OCI-LY1 (cell line): ENCODE measurements around the gene EVI2B.
"Not testable (repeated sequence)": the region's sequence is repeated elsewhere in the genome, so short reads cannot be mapped to it uniquely, and the experiment has no call there.

Source experiments
- H2AFZ ChIP-seq: fragments of 200-600 bp; sonication (generic), shearing (Covaris generic); 2 replicates; pipeline ENCODE4 v1.6.0; 2014; ENCODE audit warnings: antibody characterized with exemption, mild to moderate bottlenecking, low read length
- H3F3A ChIP-seq: fragments of 200-600 bp; sonication (generic), shearing (Covaris generic); 2 replicates; pipeline ENCODE4 v1.6.0; 2014; ENCODE audit warnings: mild to moderate bottlenecking, antibody characterized with exemption, low read length, moderate library complexity; ENCODE audit not compliant: insufficient read depth
- H3K27ac ChIP-seq: fragments of 200-600 bp; sonication (generic); 2 replicates; pipeline ENCODE4 v1.5.1; 2014; ENCODE audit warnings: low read length, mixed run types, mild to moderate bottlenecking, low read depth; ENCODE audit not compliant: poor library complexity, severe bottlenecking
- H3K27me3 ChIP-seq: fragments of 200-600 bp; sonication (generic); 2 replicates; pipeline ENCODE4 v1.6.0; 2014; ENCODE audit warnings: antibody characterized with exemption, mild to moderate bottlenecking, low read length, moderate library complexity; ENCODE audit not compliant: insufficient read depth
- H3K36me3 ChIP-seq: fragments of 200-600 bp; sonication (generic); 2 replicates; pipeline ENCODE4 v1.6.1; 2014; ENCODE audit warnings: mild to moderate bottlenecking, antibody characterized with exemption, low read length, moderate library complexity, mixed read lengths; ENCODE audit not compliant: insufficient read depth
- H3K4me1 ChIP-seq: fragments of 200-600 bp; sonication (generic); 2 replicates; pipeline ENCODE4 v1.5.1; 2014; ENCODE audit warnings: mild to moderate bottlenecking, low read length, moderate library complexity; ENCODE audit not compliant: insufficient read depth, severe bottlenecking
- H3K4me2 ChIP-seq: fragments of 200-600 bp; sonication (generic), shearing (Covaris generic); 2 replicates; pipeline ENCODE4 v1.6.1; 2014; ENCODE audit warnings: low read length
- H3K4me3 ChIP-seq: fragments of 200-600 bp; sonication (generic); 2 replicates; pipeline ENCODE4 v1.5.1; 2014; ENCODE audit warnings: low read length, low read depth, mild to moderate bottlenecking, mixed read lengths; ENCODE audit not compliant: poor library complexity, severe bottlenecking
- H3K79me2 ChIP-seq: fragments of 200-600 bp; shearing (Covaris generic); 2 replicates; pipeline ENCODE4 v1.6.1; 2016; ENCODE audit warnings: mixed run types, low read length, mixed read lengths; ENCODE audit not compliant: insufficient read depth
- H3K9ac ChIP-seq: fragments of 200-600 bp; sonication (generic), shearing (Covaris generic); 2 replicates; pipeline ENCODE4 v1.6.1; 2014; ENCODE audit warnings: mild to moderate bottlenecking, low read length, mixed read lengths
- H3K9me2 ChIP-seq: fragments of 200-600 bp; sonication (generic), shearing (Covaris generic); 2 replicates; pipeline ENCODE4 v1.6.1; 2014; ENCODE audit warnings: low read depth, mild to moderate bottlenecking, low read length, mixed read lengths
- H3K9me3 ChIP-seq: fragments of 200-600 bp; shearing (Covaris generic); 2 replicates; pipeline ENCODE4 v1.6.1; 2014; ENCODE audit warnings: low read length, mixed read lengths
- H4K20me1 ChIP-seq: fragments of 200-600 bp; sonication (generic), shearing (Covaris generic); 2 replicates; pipeline ENCODE4 v1.6.0; 2016; ENCODE audit warnings: mild to moderate bottlenecking, low read length; ENCODE audit not compliant: insufficient read depth
- EZH2 ChIP-seq: fragments of 200-600 bp; sonication (generic), shearing (Covaris generic); IDR thresholded peaks from 2 replicates; pipeline ENCODE4 v1.8.0; 2017; ENCODE audit warnings: borderline replicate concordance, mixed run types, mild to moderate bottlenecking, antibody characterized with exemption, low read length, moderate library complexity, mixed read lengths
- TF ChIP-seq, protein P1 (sequence below): fragments of 200-600 bp; sonication (generic), shearing (Covaris generic); IDR thresholded peaks from 2 replicates; pipeline ENCODE4 v1.5.1; 2017; ENCODE audit warnings: mild to moderate bottlenecking, antibody characterized with exemption, low read length, moderate library complexity, mixed read lengths

The EVI2B gene

GRCh38 chr17:31293581-31293980 lies 20.3 kb downstream of the EVI2B start:
- Histone ChIP-seq H3K4me1 (peaks cover 8% of the 10 kb centered on the region), H3K9me3 (no peaks in the 10 kb centered on the region), H3F3A (no peaks in the 10 kb centered on the region), H3K36me3 (no peaks in the 10 kb centered on the region), H3K9me2 (no peaks in the 10 kb centered on the region), H3K79me2 (no peaks in the 10 kb centered on the region), H3K9ac (no peak overlapping the region), H3K27me3 (no peaks in the 10 kb centered on the region), H4K20me1 (no peaks in the 10 kb centered on the region), H2AFZ (no peak overlapping the region), H3K4me2 (no peak overlapping the region), H3K4me3 (no peak overlapping the region), H3K27ac (no peak overlapping the region)
- no peak for TF ChIP-seq EZH2
- TF ChIP-seq, protein P1, sequence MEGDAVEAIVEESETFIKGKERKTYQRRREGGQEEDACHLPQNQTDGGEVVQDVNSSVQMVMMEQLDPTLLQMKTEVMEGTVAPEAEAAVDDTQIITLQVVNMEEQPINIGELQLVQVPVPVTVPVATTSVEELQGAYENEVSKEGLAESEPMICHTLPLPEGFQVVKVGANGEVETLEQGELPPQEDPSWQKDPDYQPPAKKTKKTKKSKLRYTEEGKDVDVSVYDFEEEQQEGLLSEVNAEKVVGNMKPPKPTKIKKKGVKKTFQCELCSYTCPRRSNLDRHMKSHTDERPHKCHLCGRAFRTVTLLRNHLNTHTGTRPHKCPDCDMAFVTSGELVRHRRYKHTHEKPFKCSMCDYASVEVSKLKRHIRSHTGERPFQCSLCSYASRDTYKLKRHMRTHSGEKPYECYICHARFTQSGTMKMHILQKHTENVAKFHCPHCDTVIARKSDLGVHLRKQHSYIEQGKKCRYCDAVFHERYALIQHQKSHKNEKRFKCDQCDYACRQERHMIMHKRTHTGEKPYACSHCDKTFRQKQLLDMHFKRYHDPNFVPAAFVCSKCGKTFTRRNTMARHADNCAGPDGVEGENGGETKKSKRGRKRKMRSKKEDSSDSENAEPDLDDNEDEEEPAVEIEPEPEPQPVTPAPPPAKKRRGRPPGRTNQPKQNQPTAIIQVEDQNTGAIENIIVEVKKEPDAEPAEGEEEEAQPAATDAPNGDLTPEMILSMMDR, result no peak

DNA sequence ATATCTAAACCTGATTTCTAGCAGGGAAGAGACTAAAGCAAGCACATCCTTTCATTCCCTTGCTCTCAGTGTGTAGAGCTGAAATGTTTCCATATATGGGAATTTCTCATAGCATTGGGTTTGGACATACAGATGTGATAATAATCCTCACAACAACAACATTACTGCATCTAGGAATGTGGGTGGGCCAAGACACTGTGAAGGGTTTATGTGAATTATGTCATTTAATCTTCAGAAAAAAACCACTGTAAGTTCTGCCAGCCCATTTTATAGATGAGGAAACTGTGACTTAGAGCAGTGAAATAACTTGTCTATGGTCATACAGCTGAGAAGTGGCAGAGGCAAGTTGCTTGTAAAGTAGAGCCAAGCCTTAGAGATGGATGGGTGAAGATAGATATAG lies 22.0 kb downstream of the EVI2B start:
- no peak overlapping the region for H3K4me3 ChIP-seq
- no peaks in the 10 kb centered on the region for H3F3A ChIP-seq
- no peaks in the 10 kb centered on the region for H3K9me2 ChIP-seq
- no peak overlapping the region for H3K4me2 ChIP-seq
- H3K36me3 ChIP-seq, result no peaks in the 10 kb centered on the region
- no peaks in the 10 kb centered on the region for H3K27me3 ChIP-seq
- no peaks in the 10 kb centered on the region for H3K79me2 ChIP-seq
- no peak for TF ChIP-seq EZH2
- TF ChIP-seq, protein P1, result no peak
- no peaks in the 10 kb centered on the region for H3K9me3 ChIP-seq
- no peak overlapping the region for H2AFZ ChIP-seq
- H3K27ac ChIP-seq, result no peak overlapping the region
- no peaks in the 10 kb centered on the region for H4K20me1 ChIP-seq
- H3K4me1 ChIP-seq, result peaks cover 8% of the 10 kb centered on the region
- H3K9ac ChIP-seq, result no peak overlapping the region

DNA sequence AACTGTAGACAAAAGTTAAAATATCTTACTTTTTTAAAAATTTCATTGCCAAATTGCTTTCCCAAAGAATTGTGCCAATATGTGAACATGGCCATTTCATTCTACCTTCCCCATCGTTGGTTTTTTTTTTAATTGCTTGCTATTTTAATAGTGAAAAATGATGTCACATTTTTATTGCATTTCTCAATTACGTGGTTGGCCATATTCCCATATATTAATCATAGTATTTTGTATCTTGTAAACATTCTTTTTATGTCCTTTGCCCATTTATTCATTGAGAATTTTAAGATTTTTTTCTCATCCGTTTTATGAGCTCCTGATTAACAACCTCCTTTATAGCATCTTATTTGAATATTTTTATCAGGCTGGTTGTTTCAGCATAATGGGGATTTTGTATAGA lies 24.1 kb downstream of the EVI2B start:
- H4K20me1 ChIP-seq, result no peaks in the 10 kb centered on the region
- H3K27ac ChIP-seq, result no peak overlapping the region
- H3K4me1 ChIP-seq, result peaks cover 8% of the 10 kb centered on the region
- no peak overlapping the region for H3K4me3 ChIP-seq
- H3K36me3 ChIP-seq, result no peaks in the 10 kb centered on the region
- H3K79me2 ChIP-seq, result no peaks in the 10 kb centered on the region
- no peak overlapping the region for H3K9ac ChIP-seq
- H3K9me3 ChIP-seq, result no peaks in the 10 kb centered on the region
- H3K9me2 ChIP-seq, result no peaks in the 10 kb centered on the region
- no peaks in the 10 kb centered on the region for H3K27me3 ChIP-seq
- no peak overlapping the region for H3K4me2 ChIP-seq
- H3F3A ChIP-seq, result no peaks in the 10 kb centered on the region; the same call in 1 of the 2 replicates
- no peak for TF ChIP-seq EZH2
- TF ChIP-seq, protein P1, result no peak
- H2AFZ ChIP-seq, result no peak overlapping the region

DNA sequence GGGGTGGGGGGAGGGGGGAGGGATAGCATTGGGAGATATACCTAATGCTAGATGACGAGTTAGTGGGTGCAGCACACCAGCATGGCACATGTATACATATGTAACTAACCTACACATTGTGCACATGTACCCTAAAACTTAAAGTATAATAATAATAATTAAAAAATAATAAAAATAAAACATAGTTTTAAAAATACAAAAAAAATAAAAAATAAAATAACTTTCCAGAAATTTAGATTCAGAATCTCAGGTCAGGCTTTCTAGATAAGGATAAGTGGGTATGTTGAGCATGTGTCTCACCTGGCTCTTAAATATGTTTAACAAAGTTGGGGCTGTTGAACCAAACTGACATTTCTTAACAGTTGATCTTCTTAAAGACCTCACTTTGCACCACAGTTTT lies 25.9 kb downstream of the EVI2B start:
- not testable (repeated sequence) for H2AFZ ChIP-seq, H3K4me2 ChIP-seq, H3K9ac ChIP-seq, H3K4me1 ChIP-seq, H3K9me3 ChIP-seq, H3K4me3 ChIP-seq, H3F3A ChIP-seq, H4K20me1 ChIP-seq, H3K79me2 ChIP-seq, H3K36me3 ChIP-seq, H3K27ac ChIP-seq, H3K27me3 ChIP-seq, H3K9me2 ChIP-seq
